Tongue (tissue), 2 donors: ENCODE results near the gene CCNYL1. TPM values are rescaled to one million over a fixed set of nuclear protein-coding genes. Genes with fewer than 3 reads are reported as not detected.

Experiments
- DNase-seq: peaks from one replicate; pipeline ENCODE4 v3.0.0-alpha.2; 2015
- total RNA-seq: library from RNA; depleted of rRNA; stranded (reverse); fragments of >200 nt; gene quantifications from one replicate; pipeline ENCODE4 v1.2.3, GENCODE V29; 2014

The CCNYL1 gene
- total RNA-seq, 1 donor from 2014 or later = 8.2 TPM

DNA sequence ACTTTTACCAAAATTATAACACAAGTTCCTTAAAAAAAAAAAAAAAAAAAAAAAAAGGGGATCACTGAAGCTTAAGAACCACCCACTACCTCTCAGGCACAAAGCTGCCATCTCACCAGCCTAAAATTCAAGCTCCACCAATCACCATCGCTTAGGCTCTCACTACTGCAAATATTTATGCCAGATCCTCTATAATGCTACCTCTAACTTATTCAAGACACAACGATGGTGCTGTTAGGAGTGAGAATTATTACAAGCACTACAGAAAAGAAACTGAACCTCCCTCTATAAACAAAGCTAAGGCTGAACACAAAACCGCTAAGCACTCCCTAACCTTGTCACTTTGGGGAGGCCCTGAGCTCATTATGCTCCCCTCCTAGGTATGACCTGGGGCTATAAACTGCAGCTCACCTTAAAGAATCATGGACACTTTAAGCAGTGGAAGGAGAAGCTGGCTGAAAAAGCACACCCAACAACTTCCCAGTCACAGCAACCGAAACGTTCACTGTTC lies 54.7 kb downstream of the CCNYL1 start:
- DNase-seq = no peak

GRCh38 chr2:207766697-207767460 lies 55.4 kb downstream of the CCNYL1 start:
- DNase-seq = no peak

- DNase-seq = peak; percentile 40
Observed at GRCh38 chr2:207767461-207768167, 56.2 kb downstream of the CCNYL1 start.

DNA sequence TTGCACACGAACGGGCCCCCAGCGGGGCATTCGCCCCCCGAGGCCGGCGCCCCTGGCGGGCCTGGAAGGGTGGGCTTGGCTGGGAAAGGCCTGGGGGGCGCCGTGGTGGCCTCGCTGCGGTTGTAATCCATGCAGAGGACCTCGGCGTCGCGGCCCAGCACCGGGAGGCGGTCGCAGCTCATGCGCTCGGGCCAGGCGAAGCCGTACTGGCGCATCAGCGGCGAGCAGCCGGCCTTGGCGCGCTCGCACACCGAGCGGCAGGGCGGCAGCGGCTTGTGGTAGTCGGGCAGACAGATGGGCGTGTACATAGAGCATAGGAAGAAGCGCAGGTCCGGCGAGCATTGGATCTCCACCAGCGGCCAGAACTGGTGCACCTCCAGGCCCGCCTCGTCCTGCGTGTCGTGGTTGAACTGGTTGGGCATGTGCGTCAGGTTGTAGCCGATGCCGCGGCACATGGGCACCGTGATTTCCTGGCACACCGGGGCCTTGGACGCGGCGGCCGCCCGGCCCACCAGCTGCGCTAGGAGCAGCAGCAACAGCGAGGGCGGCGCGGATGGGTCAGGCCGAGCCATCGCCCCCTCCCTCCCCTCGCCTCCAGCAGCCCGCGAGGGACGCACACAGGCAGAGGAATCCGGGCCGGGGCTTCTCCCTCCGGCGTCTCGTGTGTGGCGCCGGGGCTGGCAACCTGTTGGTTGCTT lies 56.9 kb downstream of the CCNYL1 start:
- DNase-seq = peak; percentile 33

- DNase-seq = no peak
Observed at GRCh38 chr2:207768866-207769596, 57.6 kb downstream of the CCNYL1 start.

- no peak for DNase-seq
Observed at GRCh38 chr2:207770602-207771404, 59.4 kb downstream of the CCNYL1 start.

DNA sequence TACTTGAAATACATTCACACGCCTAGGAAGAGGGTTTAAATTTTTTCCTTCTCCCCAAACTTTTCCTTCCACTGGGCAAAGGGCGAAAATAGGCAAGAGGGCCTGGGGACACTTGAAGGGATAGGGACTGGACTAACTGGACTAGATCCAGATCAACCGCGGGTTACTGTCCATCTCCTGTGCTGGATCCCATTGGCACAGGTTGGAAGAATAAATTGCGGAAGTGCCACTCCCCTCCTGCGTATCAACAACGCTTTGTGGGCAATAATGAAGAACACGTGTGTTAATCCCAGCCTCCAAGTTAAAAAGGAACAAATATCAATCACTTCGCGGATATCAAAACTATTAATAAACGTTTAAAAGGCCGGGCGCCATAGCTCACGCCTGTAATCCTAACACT lies 60.0 kb downstream of the CCNYL1 start:
- no peak for DNase-seq

GRCh38 chr2:207772081-207772843 lies 60.8 kb downstream of the CCNYL1 start:
- DNase-seq = peak; percentile 24

DNA sequence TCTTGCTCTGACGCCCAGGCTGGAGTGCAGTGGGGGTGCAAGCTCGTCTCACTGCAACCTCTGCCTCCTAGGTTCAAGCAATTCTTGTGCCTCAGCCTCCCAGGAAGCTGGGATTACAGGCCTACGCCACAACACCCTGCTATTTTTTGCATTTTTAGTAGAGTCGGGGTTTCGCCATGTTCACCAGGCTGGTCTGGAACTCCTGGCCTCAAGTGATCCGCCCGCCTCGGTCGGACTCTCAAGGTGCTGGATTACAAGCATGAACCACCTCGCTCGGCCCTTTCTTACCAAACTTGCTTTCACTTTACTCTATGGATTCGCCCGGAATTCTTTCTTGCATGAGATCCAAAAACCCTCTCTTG lies 61.4 kb downstream of the CCNYL1 start:
- DNase-seq = no peak

GRCh38 chr2:207775473-207775872 lies 64.0 kb downstream of the CCNYL1 start:
- no peak for DNase-seq

- no peak for DNase-seq
Observed at GRCh38 chr2:207777124-207777523, 65.7 kb downstream of the CCNYL1 start.

DNA sequence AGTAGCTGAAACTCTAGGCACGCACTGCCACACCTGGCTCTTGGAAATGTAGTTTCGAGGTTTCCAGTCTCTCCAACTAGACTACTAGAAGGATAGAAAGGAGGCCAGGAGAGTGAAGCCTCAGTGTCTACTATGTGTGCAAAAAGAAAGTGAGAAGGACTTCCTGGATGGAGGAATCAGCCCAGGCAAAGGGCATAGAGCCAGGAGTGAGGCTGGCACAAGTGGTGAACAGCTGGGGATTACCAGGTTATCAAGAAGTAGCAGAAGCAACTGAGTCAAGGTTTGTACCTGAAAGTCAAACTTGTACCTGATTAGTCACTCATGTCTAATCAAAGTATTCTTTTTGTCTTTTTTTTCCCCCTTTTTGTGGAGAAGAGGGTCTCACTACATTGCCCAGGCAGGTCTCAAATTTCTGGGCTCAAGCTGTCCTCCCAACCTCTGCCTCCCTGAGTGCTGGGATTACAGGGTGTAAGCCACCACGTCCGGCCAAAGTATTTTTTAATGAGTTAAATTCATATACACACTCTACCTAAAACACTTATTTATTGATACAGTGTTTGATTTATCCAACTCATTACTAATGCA lies 67.0 kb downstream of the CCNYL1 start:
- no peak for DNase-seq

- no peak for DNase-seq
Observed at GRCh38 chr2:207779523-207779922, 68.1 kb downstream of the CCNYL1 start.

- DNase-seq = no peak
Observed at GRCh38 chr2:207782238-207783030, 71.0 kb downstream of the CCNYL1 start.

GRCh38 chr2:207783514-207783913 lies 72.1 kb downstream of the CCNYL1 start:
- DNase-seq = no peak

GRCh38 chr2:207784898-207785297 lies 73.5 kb downstream of the CCNYL1 start:
- DNase-seq = no peak

GRCh38 chr2:207787017-207787416 lies 75.6 kb downstream of the CCNYL1 start:
- DNase-seq = no peak

DNA sequence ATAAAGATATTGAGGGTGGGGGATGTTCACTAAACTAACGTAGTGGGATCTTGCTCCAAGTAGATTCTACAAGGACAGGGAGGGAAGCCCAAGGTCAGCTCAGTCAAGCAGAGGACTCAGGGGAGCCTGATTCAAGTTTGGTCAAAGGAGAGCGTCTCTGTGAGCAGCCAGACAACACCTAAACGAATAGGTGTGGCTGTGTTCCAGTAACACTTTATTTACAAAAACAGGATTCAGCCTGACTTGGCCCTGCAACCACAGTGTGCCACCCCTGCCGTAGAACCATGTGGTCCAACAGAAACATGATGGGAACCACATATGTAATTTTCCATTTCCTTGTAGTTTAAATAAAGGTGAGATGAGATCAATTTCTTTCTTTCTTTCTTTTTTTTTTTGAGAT lies 76.4 kb downstream of the CCNYL1 start:
- no peak for DNase-seq

DNA sequence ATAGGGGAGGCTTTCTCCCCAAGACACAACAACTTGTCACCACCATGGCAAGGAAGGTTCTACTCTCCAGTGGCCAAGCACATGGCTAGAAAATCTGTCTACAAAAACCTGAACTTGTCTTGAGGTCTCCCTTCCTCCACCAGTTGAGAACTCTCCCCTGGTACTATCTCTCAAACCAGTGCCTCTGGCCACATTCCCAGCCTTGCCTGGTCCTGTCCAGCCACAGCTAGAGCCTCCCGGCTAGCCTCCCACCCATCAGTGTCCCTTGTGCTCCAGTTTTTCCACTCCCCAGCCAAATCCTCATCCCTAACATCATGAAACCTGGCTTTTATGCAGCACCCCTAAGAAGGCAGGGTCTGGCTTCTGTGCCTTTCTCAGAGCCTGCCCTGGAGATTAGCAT lies 79.5 kb downstream of the CCNYL1 start:
- no peak for DNase-seq
